H1 (cell line): ENCODE measurements around the gene UBALD1. TPM values are rescaled to one million over a fixed set of nuclear protein-coding genes. Genes with fewer than 3 reads are reported as not detected.

Experiments
- CTCF ChIA-PET: fragments of 300-600 bp; sonication (Branson Sonifier 250); formaldehyde crosslinking; loops from one replicate; lab custom pipeline; 2021; ENCODE audit not compliant: partially characterized antibody; lab: Charles Lee
- POLR2A ChIA-PET: fragments of 300-600 bp; sonication (Branson Sonifier 250); formaldehyde crosslinking; loops from one replicate; lab custom pipeline; 2021; ENCODE audit warnings: inconsistent platforms; ENCODE audit not compliant: partially characterized antibody; lab: Charles Lee
- DNase-seq, 2 experiments: peaks; one replicate each; pipeline versions ENCODE4 v3.0.0 to v3.0.0-alpha.2; 2010 to 2022; ENCODE audit warnings: low spot score in 2 of 2, low read depth in 1 of 2, mixed read lengths in 1 of 2
- FAIRE-seq: peaks from 2 replicates; lab custom pipeline; 2011; peaks lifted over from hg19 to GRCh38; lab: Jason Lieb, UNC
- H2AFZ ChIP-seq: 2 replicates; pipeline ENCODE4 v1.8.1; 2012; ENCODE audit warnings: low read length, inconsistent platforms
- H2AK5ac ChIP-seq: 2 replicates; pipeline ENCODE4 v1.6.1; 2013; ENCODE audit warnings: low read depth, low read length
- H2BK120ac ChIP-seq: replicated peaks from 2 replicates; pipeline ENCODE3; 2013; ENCODE audit warnings: low read depth, low read length, inconsistent platforms
- H2BK12ac ChIP-seq: 2 replicates; pipeline ENCODE4 v1.6.1; 2013; ENCODE audit warnings: low read depth, low read length
- H2BK15ac ChIP-seq: 2 replicates; pipeline ENCODE4 v1.6.1; 2013; ENCODE audit warnings: low read length
- H2BK20ac ChIP-seq: 2 replicates; pipeline ENCODE4 v1.6.1; 2013; ENCODE audit warnings: low read length
- H2BK5ac ChIP-seq: 2 replicates; pipeline ENCODE4 v1.6.1; 2013; ENCODE audit warnings: low read depth, low read length
- H3K14ac ChIP-seq: 2 replicates; pipeline ENCODE4 v1.6.1; 2013; ENCODE audit warnings: inconsistent platforms; ENCODE audit not compliant: insufficient read length
- H3K18ac ChIP-seq: 2 replicates; pipeline ENCODE4 v1.6.1; 2013; ENCODE audit warnings: low read length; ENCODE audit errors: extremely low read depth
- H3K23ac ChIP-seq: 2 replicates; pipeline ENCODE4 v1.6.1; 2013; ENCODE audit warnings: inconsistent platforms; ENCODE audit not compliant: insufficient read length
- H3K23me2 ChIP-seq: 2 replicates; pipeline ENCODE4 v1.6.1; 2013; ENCODE audit warnings: low read depth, low read length
- H3K27ac ChIP-seq: 2 replicates; pipeline ENCODE4 v1.6.1; 2011; ENCODE audit warnings: low read depth, low read length, inconsistent platforms
- H3K27me3 ChIP-seq, 4 experiments: replicated peaks in 1 of 4; 1 replicate in 1 of 4; 2 replicates in 3 of 4; pipeline versions ENCODE4 v1.6.1 to v1.8.1; 2011 to 2013; ENCODE audit warnings: low read length in 3 of 4, mild to moderate bottlenecking in 3 of 4, inconsistent platforms in 2 of 4, mixed read lengths in 2 of 4, moderate library complexity in 1 of 4; ENCODE audit not compliant: control insufficient read depth in 3 of 4, insufficient read depth in 3 of 4; ENCODE audit errors: extremely low read depth in 1 of 4
- H3K36me3 ChIP-seq, 4 experiments: 2 replicates each; pipeline versions ENCODE4 v1.6.1 to v1.8.1; 2011 to 2013; ENCODE audit warnings: mild to moderate bottlenecking in 4 of 4, low read length in 3 of 4, moderate library complexity in 2 of 4, control low read depth in 1 of 4, inconsistent platforms in 1 of 4; ENCODE audit not compliant: insufficient read depth in 4 of 4, control insufficient read depth in 2 of 4
- H3K4ac ChIP-seq: replicated peaks from 2 replicates; pipeline ENCODE3; 2013; ENCODE audit warnings: low read length, low read depth, mixed read lengths, inconsistent platforms; ENCODE audit not compliant: insufficient read length
- H3K4me1 ChIP-seq, 4 experiments: replicated peaks in 1 of 4; 1 replicate in 1 of 4; 2 replicates in 3 of 4; pipeline versions ENCODE4 v1.6.1 to v1.8.1; 2011 to 2013; ENCODE audit warnings: low read length in 3 of 4, inconsistent platforms in 2 of 4, mixed read lengths in 1 of 4; ENCODE audit not compliant: insufficient read depth in 4 of 4, control insufficient read depth in 3 of 4
- H3K4me2 ChIP-seq, 2 experiments: 2 replicates each; pipeline versions ENCODE4 v1.6.1 to v1.8.1; 2011 to 2013; ENCODE audit warnings: low read depth in 2 of 2, low read length in 2 of 2, control low read depth in 1 of 2, inconsistent platforms in 1 of 2, mild to moderate bottlenecking in 1 of 2; ENCODE audit not compliant: insufficient read depth in 1 of 2
- H3K4me3 ChIP-seq, 4 experiments: fragments of 200-600, 300-600 bp in 1 of 4; sonication (generic), shearing (Covaris generic), sonication (Bioruptor Twin) in 1 of 4; 2 replicates each; pipeline versions ENCODE4 v1.5.1 to v1.8.1; 2011 to 2016; ENCODE audit warnings: low read length in 4 of 4, low read depth in 3 of 4, control low read depth in 2 of 4, inconsistent platforms in 2 of 4, mild to moderate bottlenecking in 2 of 4, mixed read lengths in 1 of 4, moderate library complexity in 1 of 4; ENCODE audit not compliant: insufficient read depth in 2 of 4; ENCODE audit errors: extremely low read depth in 1 of 4
- H3K56ac ChIP-seq: replicated peaks from 2 replicates; pipeline ENCODE3; 2013; ENCODE audit warnings: low read depth, mild to moderate bottlenecking, mixed read lengths, low read length, inconsistent platforms; ENCODE audit not compliant: insufficient read length
- H3K79me1 ChIP-seq: 2 replicates; pipeline ENCODE4 v1.6.1; 2013; ENCODE audit warnings: low read depth, low read length, control low read depth
- H3K79me2 ChIP-seq, 2 experiments: 2 replicates each; pipeline versions ENCODE4 v1.6.1 to v1.8.1; 2012 to 2013; ENCODE audit warnings: low read length in 2 of 2, mild to moderate bottlenecking in 2 of 2, inconsistent platforms in 1 of 2; ENCODE audit not compliant: insufficient read depth in 2 of 2, control insufficient read depth in 1 of 2
- H3K9ac ChIP-seq, 4 experiments: replicated peaks in 1 of 4; 1 replicate in 1 of 4; 2 replicates in 3 of 4; pipeline versions ENCODE4 v1.6.1 to v1.8.1; 2011 to 2013; ENCODE audit warnings: low read depth in 3 of 4, low read length in 3 of 4, control low read depth in 2 of 4, mild to moderate bottlenecking in 2 of 4, moderate library complexity in 2 of 4, inconsistent platforms in 1 of 4; ENCODE audit errors: extremely low read depth in 1 of 4
- H3K9me3 ChIP-seq, 2 experiments: 2 replicates each; pipeline versions ENCODE4 v1.6.1 to v1.8.1; 2012 to 2013; ENCODE audit warnings: mild to moderate bottlenecking in 2 of 2, moderate library complexity in 2 of 2, control low read depth in 1 of 2, inconsistent platforms in 1 of 2, low read depth in 1 of 2, low read length in 1 of 2, mixed read lengths in 1 of 2; ENCODE audit not compliant: insufficient read depth in 2 of 2
- H4K20me1 ChIP-seq, 2 experiments: replicated peaks in 1 of 2; 2 replicates each; pipeline versions ENCODE3 to v1.8.1; 2011 to 2013; ENCODE audit warnings: inconsistent platforms in 2 of 2, low read length in 2 of 2, mild to moderate bottlenecking in 1 of 2; ENCODE audit not compliant: insufficient read depth in 2 of 2, control insufficient read depth in 1 of 2
- H4K5ac ChIP-seq: 2 replicates; pipeline ENCODE4 v1.6.1; 2013; ENCODE audit warnings: low read length, low read depth, mixed read lengths, inconsistent platforms; ENCODE audit not compliant: insufficient read length
- H4K8ac ChIP-seq: 2 replicates; pipeline ENCODE4 v1.8.0; 2013; ENCODE audit warnings: mild to moderate bottlenecking, moderate library complexity, low read length, inconsistent platforms; ENCODE audit not compliant: insufficient read depth; ENCODE audit errors: extremely low read depth
- H4K91ac ChIP-seq: replicated peaks from 2 replicates; pipeline ENCODE3; 2013; ENCODE audit warnings: low read length, mixed read lengths, inconsistent platforms; ENCODE audit not compliant: insufficient read length
- E2F6 ChIP-seq: IDR thresholded peaks from 2 replicates; pipeline ENCODE4 v1.6.1; 2012; ENCODE audit warnings: inconsistent platforms
- EGR1 ChIP-seq: IDR thresholded peaks from 2 replicates; pipeline ENCODE4 v1.6.1; 2011; ENCODE audit warnings: low read depth, low read length, borderline replicate concordance
- HDAC6 ChIP-seq: IDR thresholded peaks from one replicate; pipeline ENCODE4 v1.7.1; 2012; ENCODE audit warnings: low read depth, mild to moderate bottlenecking, inconsistent platforms, low read length, moderate library complexity
- SP4 ChIP-seq: IDR thresholded peaks from 2 replicates; pipeline ENCODE4 v1.6.1; 2012; ENCODE audit warnings: low read length, inconsistent platforms
- WGBS, 2 experiments: shearing (Covaris generic) in 1 of 2; methylation state at CpG; one replicate each; pipeline versions ENCODE4 v1.1.6 to v1.1.7; 2013 to 2015; ENCODE audit warnings: low lambda C conversion rate in 2 of 2, mixed read lengths in 2 of 2, inconsistent platforms in 1 of 2, low coverage in 1 of 2, missing lambda C conversion rate in 1 of 2; ENCODE audit not compliant: insufficient replicate concordance in 2 of 2, insufficient coverage in 1 of 2, insufficient read length in 1 of 2; ENCODE audit errors: extremely low coverage in 1 of 2, missing lambda C conversion rate in 1 of 2; 5-methylcytosine and 5-hydroxymethylcytosine counted together
- polyA plus RNA-seq, 7 experiments: library from polyadenylated mRNA; depleted of rRNA in 3 of 7; stranded (reverse) in 5 of 7; unstranded in 2 of 7; fragments of >200 nt in 5 of 7; fragments of 200-250 nt in 2 of 7; gene quantifications; 1 replicate in 5 of 7; 2 replicates in 1 of 7; 4 replicates in 1 of 7; pipeline versions ENCODE4 v1.2.1 to v1.2.3, GENCODE V29; 2011 to 2013; ENCODE audit warnings: missing spikeins in 2 of 7, mixed read lengths in 2 of 7
- total RNA-seq: library from RNA; stranded (reverse); fragmentation: NEBNext Ultra II Directional; extraction: Animal tissue kit (Norgen Biotek cat#: 25700); gene quantifications from 2 replicates; pipeline ENCODE4 v1.2.1, GENCODE V29; 2021

Gene UBALD1
- total and polyA plus RNA-seq, 2 of the 8 experiments (the other 6 are each of a cell fraction or from before 2014, with no cell fraction given), result 28.6 to 62.0 TPM

DNA sequence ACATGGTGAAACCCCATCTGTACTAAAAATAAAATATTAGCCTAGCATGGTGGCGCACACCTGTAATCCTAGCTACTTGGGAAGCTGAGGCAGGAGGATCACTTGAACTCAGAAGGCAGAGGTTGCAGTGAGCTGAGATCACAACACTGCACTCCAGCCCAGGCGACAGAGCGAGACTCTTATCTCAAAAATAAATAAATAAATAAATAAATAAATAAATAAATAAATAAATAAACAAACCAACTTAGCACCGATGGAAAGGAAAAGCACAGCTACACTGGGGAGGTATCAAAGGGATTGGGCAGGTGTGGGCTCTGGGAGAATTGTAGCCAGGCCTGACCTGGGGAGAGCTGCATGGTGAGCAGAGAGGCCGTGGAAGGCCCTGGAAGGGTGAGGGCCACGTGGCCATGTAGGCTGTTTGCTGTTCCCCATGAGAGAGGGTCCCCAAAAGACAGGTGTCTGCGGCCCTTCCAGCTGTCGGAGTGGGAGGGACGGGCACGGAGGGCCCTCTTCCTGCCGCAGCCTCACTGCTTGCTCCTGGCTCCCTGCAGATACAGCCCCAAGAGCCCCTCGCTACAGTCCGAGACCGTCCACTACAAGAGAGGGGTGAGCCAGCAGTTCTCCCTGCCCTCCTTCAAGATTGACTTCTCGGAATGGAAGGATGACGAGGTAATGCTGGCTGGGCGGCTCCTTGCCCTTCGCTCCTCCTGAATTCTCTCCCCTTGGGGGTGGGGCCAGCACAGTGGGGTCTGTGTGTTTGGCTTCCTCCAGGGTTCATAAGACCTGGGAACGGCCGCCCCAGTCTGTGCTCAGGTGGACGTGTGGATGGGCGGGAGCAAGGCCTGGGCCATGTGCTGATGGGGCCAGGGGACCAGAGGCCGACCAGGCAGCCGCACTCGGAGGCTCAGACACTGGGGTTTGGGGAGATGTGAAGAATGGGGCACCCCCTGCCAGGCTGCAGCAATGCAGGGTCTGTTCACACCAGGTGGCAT is 42.3 kb upstream of the UBALD1 start:
- Histone ChIP-seq H3K79me2 (no peaks in the 10 kb centered on the region), H2BK20ac (no peak overlapping the region), H3K9me3 (no peaks in the 10 kb centered on the region), H3K36me3 (peaks cover 0 to 13% (median 9%) of the 10 kb centered on the region in 4 experiments; a peak in 7 of 8 replicates), H3K23ac (no peak overlapping the region), H4K20me1 (peaks cover 4 to 17% of the 10 kb centered on the region in 2 experiments), H2AK5ac (no peak overlapping the region), H4K5ac (no peak overlapping the region), H3K4ac (no peak overlapping the region), H3K9ac (no peak overlapping the region), H2BK15ac (no peak overlapping the region), H3K27ac (no peak overlapping the region), H3K4me2 (no peak overlapping the region), H3K23me2 (no peaks in the 10 kb centered on the region), H2BK12ac (no peak overlapping the region), H3K18ac (no peak overlapping the region), H2BK5ac (no peak overlapping the region), H3K27me3 (no peaks in the 10 kb centered on the region), H3K14ac (no peak overlapping the region), H4K8ac (peak overlapping the region; percentile 11; the same call in 1 of the 2 replicates), H2BK120ac (no peak overlapping the region), H3K79me1 (peaks cover 3% of the 10 kb centered on the region; the same call in 1 of the 2 replicates), H4K91ac (no peak overlapping the region), H2AFZ (no peak overlapping the region), H3K4me1 (no peaks in the 10 kb centered on the region), H3K56ac (no peak overlapping the region), H3K4me3 (no peak overlapping the region)
- DNase-seq, result no peak
- TF ChIP-seq E2F6 (peak; percentile 41; the same call in 1 of the 2 replicates), HDAC6 (no peak), SP4 (no peak), EGR1 (no peak)
- 89% methylated on average over 25 of the region's 25 CpGs; no CpG with 5 or more reads in 1 of the 2 experiments for WGBS, 2 experiments
- ChIA-PET CTCF (interaction anchor here (0.7 to 2.0 kb wide), 4 partner anchors 16 to 150 kb away, joined by 3 to 7 read pairs (median 5); no protein-coding TSS in a partner anchor), POLR2A (no interaction called here)
- FAIRE-seq, result no peak
